ENCODE measurements around the gene DEXI.

DNA sequence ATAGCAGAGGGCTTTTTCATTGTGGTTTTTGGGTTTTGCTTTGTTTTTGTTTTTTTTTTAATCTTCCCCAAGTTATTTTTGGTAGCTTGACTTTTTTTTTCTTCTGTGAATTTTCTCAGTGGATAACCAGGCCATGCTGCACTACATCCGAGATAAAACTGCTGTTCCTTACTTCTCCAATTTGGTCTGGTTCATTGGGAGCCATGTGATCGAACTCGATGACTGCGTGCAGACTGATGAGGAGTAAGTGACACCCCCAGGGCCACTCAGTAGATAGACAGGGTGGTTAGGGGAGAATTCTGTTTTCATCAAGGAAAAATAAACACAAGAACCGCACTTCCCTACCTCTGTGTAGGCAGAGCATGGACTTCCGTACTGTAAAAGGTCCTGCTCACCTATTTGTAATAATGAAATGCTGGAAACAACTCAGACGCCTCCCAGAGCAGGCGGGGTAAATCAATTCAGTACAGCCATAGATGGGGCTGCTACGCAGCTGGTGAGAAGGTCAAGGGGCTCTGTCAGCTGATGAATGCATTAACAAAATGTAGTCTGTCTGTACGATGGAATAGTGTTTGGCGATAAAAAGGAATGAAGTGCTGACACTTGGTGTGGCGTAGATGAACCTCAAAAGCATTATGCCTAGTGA lies 30.7 kb upstream of the DEXI start:
- TF ChIP-seq, protein P1, sequence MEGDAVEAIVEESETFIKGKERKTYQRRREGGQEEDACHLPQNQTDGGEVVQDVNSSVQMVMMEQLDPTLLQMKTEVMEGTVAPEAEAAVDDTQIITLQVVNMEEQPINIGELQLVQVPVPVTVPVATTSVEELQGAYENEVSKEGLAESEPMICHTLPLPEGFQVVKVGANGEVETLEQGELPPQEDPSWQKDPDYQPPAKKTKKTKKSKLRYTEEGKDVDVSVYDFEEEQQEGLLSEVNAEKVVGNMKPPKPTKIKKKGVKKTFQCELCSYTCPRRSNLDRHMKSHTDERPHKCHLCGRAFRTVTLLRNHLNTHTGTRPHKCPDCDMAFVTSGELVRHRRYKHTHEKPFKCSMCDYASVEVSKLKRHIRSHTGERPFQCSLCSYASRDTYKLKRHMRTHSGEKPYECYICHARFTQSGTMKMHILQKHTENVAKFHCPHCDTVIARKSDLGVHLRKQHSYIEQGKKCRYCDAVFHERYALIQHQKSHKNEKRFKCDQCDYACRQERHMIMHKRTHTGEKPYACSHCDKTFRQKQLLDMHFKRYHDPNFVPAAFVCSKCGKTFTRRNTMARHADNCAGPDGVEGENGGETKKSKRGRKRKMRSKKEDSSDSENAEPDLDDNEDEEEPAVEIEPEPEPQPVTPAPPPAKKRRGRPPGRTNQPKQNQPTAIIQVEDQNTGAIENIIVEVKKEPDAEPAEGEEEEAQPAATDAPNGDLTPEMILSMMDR (IDR thresholded peaks at IDR 0.05), result no peak
- no peak for TF ChIP-seq POLR2A (IDR thresholded peaks at IDR 0.05)

Data from thyroid gland (tissue), 4 donors.